H1 (cell line): Measurements from ENCODE around the gene TEX2.

Experiments
- CHD2 ChIP-seq: IDR thresholded peaks from 2 replicates; pipeline ENCODE4 v1.6.1; 2012; ENCODE audit warnings: low read length, improper control_type of control experiment
- CREB1 ChIP-seq: IDR thresholded peaks from 2 replicates; pipeline ENCODE4 v1.6.1; 2012; ENCODE audit warnings: inconsistent platforms
- EZH2 ChIP-seq: fragments of 200-600 bp; sonication (generic); IDR thresholded peaks from 2 replicates; pipeline ENCODE4 v1.7.1; 2012; ENCODE audit warnings: low read depth, mild to moderate bottlenecking, moderate library complexity, low read length, inconsistent platforms; ENCODE audit not compliant: severe bottlenecking
- JUND ChIP-seq: IDR thresholded peaks from 2 replicates; pipeline ENCODE4 v1.6.1; 2011; ENCODE audit warnings: mild to moderate bottlenecking, improper control_type of control experiment, low read length
- MAFK ChIP-seq: IDR thresholded peaks from 2 replicates; pipeline ENCODE4 v1.6.1; 2012; ENCODE audit warnings: low read depth, mild to moderate bottlenecking, improper control_type of control experiment, low read length
- POLR2A ChIP-seq, 2 experiments: IDR thresholded peaks; 1 replicate in 1 of 2; 2 replicates in 1 of 2; pipeline ENCODE4 v1.6.1; 2011; ENCODE audit warnings: low read depth in 2 of 2, low read length in 2 of 2, mild to moderate bottlenecking in 2 of 2; ENCODE audit errors: control extremely low read depth in 1 of 2
- RFX5 ChIP-seq: IDR thresholded peaks from 2 replicates; pipeline ENCODE4 v1.6.1; 2011; ENCODE audit warnings: low read depth, low read length, improper control_type of control experiment, borderline replicate concordance
- RXRA ChIP-seq: IDR thresholded peaks from 2 replicates; pipeline ENCODE4 v1.6.1; 2011; ENCODE audit warnings: low read depth, mild to moderate bottlenecking, low read length, moderate library complexity; ENCODE audit not compliant: insufficient read depth
- SRF ChIP-seq: IDR thresholded peaks from 2 replicates; pipeline ENCODE4 v1.6.1; 2011; ENCODE audit warnings: mild to moderate bottlenecking, low read depth, low read length, moderate library complexity
- TAF1 ChIP-seq: IDR thresholded peaks from 2 replicates; pipeline ENCODE4 v1.6.1; 2011; ENCODE audit warnings: mild to moderate bottlenecking, low read depth, low read length
- TBP ChIP-seq: IDR thresholded peaks from 2 replicates; pipeline ENCODE4 v1.6.1; 2011; ENCODE audit warnings: low read depth, low read length, improper control_type of control experiment
- USF2 ChIP-seq: IDR thresholded peaks from 2 replicates; pipeline ENCODE4 v1.6.1; 2011; ENCODE audit warnings: low read length, improper control_type of control experiment
- ZNF274 ChIP-seq: IDR thresholded peaks from 2 replicates; pipeline ENCODE4 v1.7.0; 2012; ENCODE audit warnings: low read length, borderline replicate concordance; ENCODE audit errors: extremely low read depth

- TF ChIP-seq CREB1 (no peak), MAFK (no peak), CHD2 (no peak), POLR2A (IDR thresholded peaks at IDR 0.05; ENCODE audit: control extremely low read depth in 1 of 2, low read depth in 2 of 2, low read length in 2 of 2) (no peak), RFX5 (no peak), RXRA (no peak), TBP (no peak), JUND (no peak), USF2 (no peak), EZH2 (no peak), ZNF274 (no peak), SRF (no peak), TAF1 (no peak)
These were observed 107.1 kb downstream of the TEX2 start for GRCh38 chr17:64155751-64156544.
